Stomach (tissue), 9 donors: ENCODE results near the gene OGFOD1. TPM values are rescaled to one million over a fixed set of nuclear protein-coding genes. Genes with fewer than 3 reads are reported as not detected.
"Not testable (repeated sequence)": the region's sequence is repeated elsewhere in the genome, so short reads cannot be mapped to it uniquely, and the experiment has no call there.

Experiments
- DNase-seq, 2 donors: peaks; one replicate each; pipeline versions ENCODE4 v3.0.0 to v3.0.0-alpha.2; 2013 to 2019
- H3K27ac ChIP-seq, 5 donors: fragments of 200-600 bp in 4 of 5; sonication (generic) in 4 of 5; one replicate each; pipeline ENCODE4 v1.5.1; 2013 to 2019; ENCODE audit warnings: mild to moderate bottlenecking in 1 of 5, moderate library complexity in 1 of 5
- H3K27me3 ChIP-seq, 3 donors: fragments of 200-600 bp; sonication (generic); one replicate each; pipeline ENCODE4 v1.5.1; 2017 to 2019; ENCODE audit warnings: mixed run types in 1 of 3
- H3K36me3 ChIP-seq, 4 donors: fragments of 200-600 bp; sonication (generic); 1 replicate in 3 of 4; 2 replicates in 1 of 4; pipeline ENCODE4 v1.5.1; 2016 to 2019
- H3K4me1 ChIP-seq, 4 donors: fragments of 200-600 bp; sonication (generic); one replicate each; pipeline ENCODE4 v1.5.1; 2016 to 2019
- H3K4me3 ChIP-seq, 4 donors: fragments of 200-600 bp; sonication (generic) in 3 of 4; one replicate each; pipeline ENCODE4 v1.5.1; 2016 to 2019; ENCODE audit warnings: mild to moderate bottlenecking in 1 of 4
- H3K9me3 ChIP-seq, 4 donors: fragments of 200-600 bp; sonication (generic); one replicate each; pipeline ENCODE4 v1.5.1; 2016 to 2019
- CTCF ChIP-seq, 7 experiments: fragments of 450-650 bp in 4 of 7; fragments of 200-600 bp in 3 of 7; sonication (generic) in 3 of 7; IDR thresholded peaks; one replicate each; pipeline ENCODE4 v1.5.1; 2016 to 2019; ENCODE audit warnings: antibody characterized with exemption in 7 of 7, control low read depth in 2 of 7, mild to moderate bottlenecking in 1 of 7
- EP300 ChIP-seq: sonication (generic); formaldehyde crosslinking; IDR thresholded peaks from one replicate; pipeline ENCODE4 v1.6.1; 2017; ENCODE audit warnings: antibody characterized with exemption
- POLR2A ChIP-seq, 4 donors: fragments of 450-650 bp; IDR thresholded peaks; one replicate each; pipeline ENCODE4 v1.6.1; 2016; ENCODE audit warnings: antibody characterized with exemption in 4 of 4, control low read depth in 2 of 4, mild to moderate bottlenecking in 1 of 4, moderate library complexity in 1 of 4
- POLR2AphosphoS5 ChIP-seq, 3 donors: sonication (generic); formaldehyde crosslinking; IDR thresholded peaks; one replicate each; pipeline ENCODE4 v1.6.1; 2016; ENCODE audit warnings: antibody characterized with exemption in 3 of 3
- WGBS, 5 donors: extraction: QIAGEN DNeasy Blood & Tissue Kit in 3 of 5; methylation state at CpG; one replicate each; pipeline versions ENCODE4 v1.1.5 to v1.1.7; 2013 to 2018; 5-methylcytosine and 5-hydroxymethylcytosine counted together
- intact Hi-C: fragments of 100-400 bp; cut with DNase I; formaldehyde crosslinking; loops from one replicate; pipeline ENCODE4 v1.15.1; 2023; ENCODE audit warnings: low total_unique reads
- polyA plus RNA-seq, 3 donors: library from polyadenylated mRNA; stranded (reverse); fragments of 200-250 nt; gene quantifications; one replicate each; pipeline ENCODE4 v1.2.3, GENCODE V29; 2013
- total RNA-seq, 5 donors: library from RNA; depleted of rRNA; stranded (reverse); fragments of >200 nt; gene quantifications; one replicate each; pipeline versions ENCODE4 v1.1.0 to v1.2.3, GENCODE V29; 2014 to 2016
- donor health status: healthy with polysubstance abuse.
- donor health status: Bipolar disorder and iron deficiency.
- donor health status: healthy.

The OGFOD1 gene
- total and polyA plus RNA-seq, 8 donors, result 8.4 to 167 (median 25.6) TPM

- intact Hi-C loops, result no loop called here
- Histone ChIP-seq H3K27me3 (no peaks in the 10 kb centered on the region), H3K4me1 (no peaks in the 10 kb centered on the region), H3K27ac (no peak overlapping the region), H3K36me3 (peaks cover 17 to 76% (median 73%) of the 10 kb centered on the region in 4 donors), H3K4me3 (no peak overlapping the region), H3K9me3 (no peaks in the 10 kb centered on the region)
- TF ChIP-seq POLR2A (IDR thresholded peaks at IDR 0.05), result no peak
- no peak for TF ChIP-seq CTCF (IDR thresholded peaks at IDR 0.05)
- TF ChIP-seq POLR2AphosphoS5 (IDR thresholded peaks at IDR 0.05), result no peak
- TF ChIP-seq EP300, result no peak
- DNase-seq, result no peak
These were observed 32.0 kb downstream of the OGFOD1 start for GRCh38 chr16:56483394-56483793.

- H3K4me1 ChIP-seq, result no peaks in the 10 kb centered on the region
- no peak for DNase-seq
- H3K36me3 ChIP-seq, result peaks cover 14 to 52% (median 49%) of the 10 kb centered on the region in 4 donors
- no peak overlapping the region for H3K27ac ChIP-seq
- H3K9me3 ChIP-seq, result no peaks in the 10 kb centered on the region
- H3K4me3 ChIP-seq, result no peak overlapping the region
- H3K27me3 ChIP-seq, result no peaks in the 10 kb centered on the region
- TF ChIP-seq POLR2AphosphoS5 (IDR thresholded peaks at IDR 0.05), result no peak
- TF ChIP-seq CTCF (IDR thresholded peaks at IDR 0.05), result no peak
- no peak for TF ChIP-seq POLR2A (IDR thresholded peaks at IDR 0.05)
- TF ChIP-seq EP300, result no peak
- 56 to 76% (median 68%) methylated on average over 5 of the region's 5 CpGs for WGBS, 5 donors
- intact Hi-C loops, result no loop called here
These were observed 36.7 kb downstream of the OGFOD1 start for GRCh38 chr16:56488035-56488434.

- H3K27ac ChIP-seq, H3K27me3 ChIP-seq, H3K4me3 ChIP-seq, intact Hi-C loops, H3K4me1 ChIP-seq, DNase-seq, H3K9me3 ChIP-seq: not testable (repeated sequence)
- WGBS, 5 donors, result 89 to 97% (median 90%) methylated on average over 1 of the region's 1 CpG
- H3K36me3 ChIP-seq, result peaks cover 8 to 52% (median 43%) of the 10 kb centered on the region in 4 donors
These were observed 37.5 kb downstream of the OGFOD1 start for GRCh38 chr16:56488868-56489267.

GRCh38 chr16:56491657-56492261 lies 40.4 kb downstream of the OGFOD1 start:
- TF ChIP-seq POLR2A (IDR thresholded peaks at IDR 0.05), result no peak
- no peak for TF ChIP-seq EP300
- no peak for TF ChIP-seq CTCF (IDR thresholded peaks at IDR 0.05)
- TF ChIP-seq POLR2AphosphoS5 (IDR thresholded peaks at IDR 0.05), result no peak
- WGBS, 5 donors, result 90 to 98% (median 95%) methylated on average over 4 of the region's 4 CpGs
- Histone ChIP-seq H3K27me3 (no peaks in the 10 kb centered on the region), H3K9me3 (no peaks in the 10 kb centered on the region), H3K27ac (no peak overlapping the region), H3K4me1 (no peaks in the 10 kb centered on the region), H3K36me3 (peaks cover 0 to 56% (median 41%) of the 10 kb centered on the region in 4 donors), H3K4me3 (no peak overlapping the region)
- DNase-seq, result no peak
- intact Hi-C loops, result no loop called here

- peaks cover 10 to 70% (median 55%) of the 10 kb centered on the region in 4 donors for H3K36me3 ChIP-seq
- H3K27ac ChIP-seq, result no peak overlapping the region
- WGBS, 5 donors, result 87 to 94% (median 91%) methylated on average over 2 of the region's 2 CpGs
- no peaks in the 10 kb centered on the region for H3K27me3 ChIP-seq
- no peak for TF ChIP-seq EP300
- TF ChIP-seq POLR2AphosphoS5 (IDR thresholded peaks at IDR 0.05), result no peak
- TF ChIP-seq CTCF (IDR thresholded peaks at IDR 0.05), result no peak
- TF ChIP-seq POLR2A (IDR thresholded peaks at IDR 0.05), result no peak
- no peaks in the 10 kb centered on the region for H3K4me1 ChIP-seq
- no peak overlapping the region for H3K4me3 ChIP-seq
- intact Hi-C loops, result no loop called here
- no peak for DNase-seq
- no peaks in the 10 kb centered on the region for H3K9me3 ChIP-seq
These were observed 41.8 kb downstream of the OGFOD1 start for GRCh38 chr16:56493126-56493525.
